Osteoblast (primary cell): Measurements from ENCODE around the gene PSMC3IP. TPM values are rescaled to one million over a fixed set of nuclear protein-coding genes. Genes with fewer than 3 reads are reported as not detected.

ENCODE experiments used
- DNase-seq: peaks from one replicate; pipeline ENCODE4 v3.0.0; 2011; ENCODE audit warnings: low spot score, mixed read lengths; ENCODE audit not compliant: insufficient read length; ENCODE audit errors: missing footprints
- H2AFZ ChIP-seq: 2 replicates; pipeline ENCODE4 v1.6.0; 2011; ENCODE audit warnings: mild to moderate bottlenecking, low read length
- H3K27ac ChIP-seq: 2 replicates; pipeline ENCODE4 v1.5.1; 2011; ENCODE audit warnings: mild to moderate bottlenecking, low read depth, low read length, moderate library complexity
- H3K27me3 ChIP-seq: 2 replicates; pipeline ENCODE4 v1.6.0; 2012; ENCODE audit warnings: mild to moderate bottlenecking, control low read depth, inconsistent platforms, low read length, moderate library complexity; ENCODE audit not compliant: insufficient read depth
- H3K36me3 ChIP-seq: 2 replicates; pipeline ENCODE4 v1.5.1; 2011; ENCODE audit warnings: mild to moderate bottlenecking, low read length, control low read depth, moderate library complexity; ENCODE audit not compliant: insufficient read depth
- H3K4me1 ChIP-seq: 2 replicates; pipeline ENCODE4 v1.5.1; 2011; ENCODE audit warnings: mild to moderate bottlenecking, low read length, control low read depth, moderate library complexity; ENCODE audit not compliant: insufficient read depth
- H3K4me2 ChIP-seq: 2 replicates; pipeline ENCODE4 v1.6.0; 2011; ENCODE audit warnings: mild to moderate bottlenecking, low read length; ENCODE audit not compliant: insufficient read depth
- H3K4me3 ChIP-seq: fragments of 200-600 bp; sonication (generic); 3 replicates; pipeline ENCODE4 v1.5.1; 2012; ENCODE audit warnings: mild to moderate bottlenecking, low read length, inconsistent platforms; ENCODE audit not compliant: insufficient read depth
- H3K79me2 ChIP-seq: 2 replicates; pipeline ENCODE4 v1.6.0; 2012; ENCODE audit warnings: mild to moderate bottlenecking, low read length, control low read depth, inconsistent platforms; ENCODE audit not compliant: insufficient read depth
- H3K9me3 ChIP-seq: 2 replicates; pipeline ENCODE4 v1.5.1; 2011; ENCODE audit warnings: low read depth, low read length, control low read depth
- H4K20me1 ChIP-seq: 2 replicates; pipeline ENCODE4 v1.6.0; 2012; ENCODE audit warnings: mild to moderate bottlenecking, low read length, control low read depth; ENCODE audit not compliant: insufficient read depth
- CTCF ChIP-seq: IDR thresholded peaks from 2 replicates; pipeline ENCODE4 v1.5.1; 2011; ENCODE audit warnings: mild to moderate bottlenecking, low read depth, low read length, moderate library complexity; ENCODE audit errors: extremely low read depth
- total RNA-seq: library from RNA; depleted of rRNA; stranded (reverse); fragments of >200 nt; gene quantifications from 2 replicates; pipeline ENCODE4 v1.2.3, GENCODE V29; 2012

The PSMC3IP gene
- total RNA-seq, 1 donor = 1.8 TPM

- Histone ChIP-seq H3K4me2 (no peak overlapping the region), H3K27me3 (no peaks in the 10 kb centered on the region), H3K9me3 (no peaks in the 10 kb centered on the region), H3K27ac (no peak overlapping the region), H3K4me1 (peaks cover 13% of the 10 kb centered on the region), H3K4me3 (no peak overlapping the region), H2AFZ (no peak overlapping the region), H3K36me3 (peaks cover 36% of the 10 kb centered on the region), H3K79me2 (peaks cover 25% of the 10 kb centered on the region), H4K20me1 (peaks cover 10% of the 10 kb centered on the region)
- no peak for TF ChIP-seq CTCF
- peak; percentile 71 for DNase-seq
Measured at GRCh38 chr17:42538482-42538881, 39.0 kb downstream of the PSMC3IP start.

GRCh38 chr17:42537826-42538451, 39.6 kb downstream of the PSMC3IP start:
- H3K4me2 ChIP-seq = no peak overlapping the region
- H4K20me1 ChIP-seq = peaks cover 10% of the 10 kb centered on the region
- no peaks in the 10 kb centered on the region for H3K27me3 ChIP-seq
- DNase-seq = peak; percentile 79
- H3K4me1 ChIP-seq = peaks cover 13% of the 10 kb centered on the region
- no peak overlapping the region for H3K4me3 ChIP-seq
- peaks cover 30% of the 10 kb centered on the region for H3K36me3 ChIP-seq
- no peak overlapping the region for H2AFZ ChIP-seq
- no peak for TF ChIP-seq CTCF
- no peaks in the 10 kb centered on the region for H3K9me3 ChIP-seq
- no peak overlapping the region for H3K27ac ChIP-seq
- peaks cover 25% of the 10 kb centered on the region for H3K79me2 ChIP-seq

GRCh38 chr17:42537156-42537805, 40.2 kb downstream of the PSMC3IP start:
- DNase-seq = peak; percentile 62
- TF ChIP-seq CTCF = no peak
- peak overlapping the region; percentile 88 for H3K4me3 ChIP-seq
- peak overlapping the region; percentile 99 for H3K4me2 ChIP-seq
- peak overlapping the region; percentile 77 for H3K27ac ChIP-seq
- H3K9me3 ChIP-seq = no peaks in the 10 kb centered on the region
- no peak overlapping the region for H2AFZ ChIP-seq
- H4K20me1 ChIP-seq = peaks cover 10% of the 10 kb centered on the region
- peaks cover 13% of the 10 kb centered on the region for H3K4me1 ChIP-seq
- peaks cover 25% of the 10 kb centered on the region for H3K79me2 ChIP-seq
- peaks cover 26% of the 10 kb centered on the region for H3K36me3 ChIP-seq
- H3K27me3 ChIP-seq = no peaks in the 10 kb centered on the region

- peaks cover 16% of the 10 kb centered on the region for H3K4me1 ChIP-seq
- no peaks in the 10 kb centered on the region for H3K27me3 ChIP-seq
Measured at GRCh38 chr17:42536372-42537155, 41.0 kb downstream of the PSMC3IP start.

More at GRCh38 chr17:42536372-42537155, 41.0 kb downstream of the PSMC3IP start:
- H2AFZ ChIP-seq = peak overlapping the region; percentile 65
- H3K4me3 ChIP-seq = peak overlapping the region; percentile 88
- H3K36me3 ChIP-seq = peaks cover 23% of the 10 kb centered on the region
- H3K9me3 ChIP-seq = no peaks in the 10 kb centered on the region
- H4K20me1 ChIP-seq = peaks cover 10% of the 10 kb centered on the region
- TF ChIP-seq CTCF = no peak
- peaks cover 25% of the 10 kb centered on the region for H3K79me2 ChIP-seq
- peak overlapping the region; percentile 77 for H3K27ac ChIP-seq
- peak; percentile 99 for DNase-seq
- peak overlapping the region; percentile 99 for H3K4me2 ChIP-seq
